Right atrium auricular region (tissue), 2 donors: Measurements from ENCODE around the gene CCN6. TPM values are rescaled to one million over a fixed set of nuclear protein-coding genes. Genes with fewer than 3 reads are reported as not detected.

Source experiments
- DNase-seq: peaks from one replicate; pipeline ENCODE4 v3.0.0-alpha.2; 2019; ENCODE audit warnings: low spot score
- H3K27ac ChIP-seq, 2 donors: fragments of 200-600 bp; sonication (generic); 1 replicate in 1 of 2; 2 replicates in 1 of 2; pipeline ENCODE4 v1.5.1; 2016 to 2019
- H3K27me3 ChIP-seq, 2 donors: fragments of 200-600 bp; sonication (generic); one replicate each; pipeline versions ENCODE4 v1.5.1 to v1.6.0; 2017 to 2019
- H3K36me3 ChIP-seq: fragments of 200-600 bp; sonication (generic); one replicate; pipeline ENCODE4 v1.5.1; 2016
- H3K4me1 ChIP-seq, 2 donors: fragments of 200-600 bp; sonication (generic); one replicate each; pipeline versions ENCODE4 v1.5.1 to v1.6.0; 2017 to 2019
- H3K4me3 ChIP-seq, 2 donors: fragments of 200-600 bp; sonication (generic); 1 replicate in 1 of 2; 2 replicates in 1 of 2; pipeline ENCODE4 v1.5.1; 2017 to 2019; ENCODE audit warnings: mild to moderate bottlenecking in 1 of 2, moderate library complexity in 1 of 2
- H3K9me3 ChIP-seq, 2 donors: fragments of 200-600 bp; sonication (generic); one replicate each; pipeline ENCODE4 v1.5.1; 2019
- total RNA-seq, 2 donors: library from RNA; depleted of rRNA; stranded (reverse); fragments of >200 nt; gene quantifications; one replicate each; pipeline ENCODE4 v1.1.0, GENCODE V29; 2016
- TF ChIP-seq, protein P1 (sequence below), 2 donors: fragments of 200-600 bp; sonication (generic); IDR thresholded peaks; one replicate each; pipeline ENCODE4 v1.5.1; 2019; ENCODE audit warnings: antibody characterized with exemption in 2 of 2

CCN6 gene
- total RNA-seq, 2 donors from 2014 or later, result not detected

DNA sequence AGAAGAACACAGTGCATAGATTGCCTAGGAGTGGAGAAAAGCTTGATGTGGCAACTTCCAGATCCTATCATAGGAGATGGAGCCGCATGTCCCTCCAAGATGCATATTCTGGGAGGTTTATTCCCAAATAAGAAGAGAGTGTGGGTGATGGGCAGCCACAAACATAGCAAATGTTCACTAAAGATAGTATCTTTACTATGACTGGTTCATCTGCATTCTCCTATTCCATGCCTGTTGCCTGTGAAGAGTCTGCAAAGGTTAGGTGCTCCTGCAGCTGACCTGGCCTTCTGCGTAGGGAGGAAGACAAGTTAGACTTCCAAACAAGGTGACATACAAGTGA is 14.5 kb upstream of the CCN6 start:
- TF ChIP-seq, protein P1, sequence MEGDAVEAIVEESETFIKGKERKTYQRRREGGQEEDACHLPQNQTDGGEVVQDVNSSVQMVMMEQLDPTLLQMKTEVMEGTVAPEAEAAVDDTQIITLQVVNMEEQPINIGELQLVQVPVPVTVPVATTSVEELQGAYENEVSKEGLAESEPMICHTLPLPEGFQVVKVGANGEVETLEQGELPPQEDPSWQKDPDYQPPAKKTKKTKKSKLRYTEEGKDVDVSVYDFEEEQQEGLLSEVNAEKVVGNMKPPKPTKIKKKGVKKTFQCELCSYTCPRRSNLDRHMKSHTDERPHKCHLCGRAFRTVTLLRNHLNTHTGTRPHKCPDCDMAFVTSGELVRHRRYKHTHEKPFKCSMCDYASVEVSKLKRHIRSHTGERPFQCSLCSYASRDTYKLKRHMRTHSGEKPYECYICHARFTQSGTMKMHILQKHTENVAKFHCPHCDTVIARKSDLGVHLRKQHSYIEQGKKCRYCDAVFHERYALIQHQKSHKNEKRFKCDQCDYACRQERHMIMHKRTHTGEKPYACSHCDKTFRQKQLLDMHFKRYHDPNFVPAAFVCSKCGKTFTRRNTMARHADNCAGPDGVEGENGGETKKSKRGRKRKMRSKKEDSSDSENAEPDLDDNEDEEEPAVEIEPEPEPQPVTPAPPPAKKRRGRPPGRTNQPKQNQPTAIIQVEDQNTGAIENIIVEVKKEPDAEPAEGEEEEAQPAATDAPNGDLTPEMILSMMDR (IDR thresholded peaks at IDR 0.05), result no peak
- peaks cover 0 to 12% of the 10 kb centered on the region in 2 donors for H3K4me1 ChIP-seq
- H3K27me3 ChIP-seq, result no peaks in the 10 kb centered on the region
- H3K27ac ChIP-seq, result peak overlapping the region; percentile 68 to 84
- no peak overlapping the region for H3K4me3 ChIP-seq
- DNase-seq, result no peak
- no peaks in the 10 kb centered on the region for H3K9me3 ChIP-seq
- no peaks in the 10 kb centered on the region for H3K36me3 ChIP-seq

DNA sequence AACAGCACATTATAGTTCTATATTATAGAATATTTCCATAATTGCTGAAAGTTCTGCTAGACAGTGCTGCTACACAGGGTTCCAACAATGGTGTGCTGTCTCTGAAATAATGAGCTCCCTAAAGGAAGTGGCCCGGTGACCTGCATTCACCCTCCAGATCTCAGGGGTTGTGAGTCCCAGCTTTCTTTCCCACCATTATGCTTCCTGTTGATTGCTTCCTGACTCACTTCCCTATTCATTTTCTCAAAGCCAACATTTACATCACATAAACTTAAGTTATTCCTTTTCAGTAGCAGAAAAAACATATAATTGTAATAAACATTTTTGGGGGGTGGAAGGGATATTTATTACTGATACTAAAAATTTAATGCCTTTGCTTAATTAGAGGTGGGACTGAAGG is 12.9 kb upstream of the CCN6 start:
- Histone ChIP-seq H3K9me3 (no peaks in the 10 kb centered on the region), H3K27ac (no peak overlapping the region), H3K4me1 (peaks cover 0 to 12% of the 10 kb centered on the region in 2 donors), H3K27me3 (no peaks in the 10 kb centered on the region), H3K4me3 (no peak overlapping the region), H3K36me3 (no peaks in the 10 kb centered on the region)
- DNase-seq, result no peak
- TF ChIP-seq, protein P1 (IDR thresholded peaks at IDR 0.05), result no peak

DNA sequence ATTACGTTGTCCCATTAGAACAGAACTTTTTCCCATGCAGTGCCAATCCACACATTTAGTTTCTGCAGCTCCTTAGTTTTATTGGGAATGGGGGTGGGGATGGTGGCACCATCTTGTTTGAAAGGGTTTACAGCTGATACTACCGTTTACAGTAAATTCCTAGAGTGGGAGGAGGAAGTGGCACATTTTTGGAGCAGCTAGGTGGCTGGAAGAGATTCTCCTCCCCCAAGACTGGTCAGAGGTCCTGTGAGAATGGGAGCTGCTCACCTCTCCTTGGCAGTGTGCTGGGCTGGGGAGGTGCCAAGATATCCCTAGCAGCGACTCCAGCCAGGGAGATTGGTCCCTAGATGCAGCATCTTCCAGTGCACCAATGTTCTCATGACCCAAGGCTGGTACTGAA is 12.4 kb upstream of the CCN6 start:
- Histone ChIP-seq H3K27me3 (no peaks in the 10 kb centered on the region), H3K36me3 (no peaks in the 10 kb centered on the region), H3K4me3 (no peak overlapping the region), H3K27ac (no peak overlapping the region), H3K4me1 (peaks cover 0 to 12% of the 10 kb centered on the region in 2 donors), H3K9me3 (no peaks in the 10 kb centered on the region)
- no peak for DNase-seq
- TF ChIP-seq, protein P1 (IDR thresholded peaks at IDR 0.05), result no peak

DNA sequence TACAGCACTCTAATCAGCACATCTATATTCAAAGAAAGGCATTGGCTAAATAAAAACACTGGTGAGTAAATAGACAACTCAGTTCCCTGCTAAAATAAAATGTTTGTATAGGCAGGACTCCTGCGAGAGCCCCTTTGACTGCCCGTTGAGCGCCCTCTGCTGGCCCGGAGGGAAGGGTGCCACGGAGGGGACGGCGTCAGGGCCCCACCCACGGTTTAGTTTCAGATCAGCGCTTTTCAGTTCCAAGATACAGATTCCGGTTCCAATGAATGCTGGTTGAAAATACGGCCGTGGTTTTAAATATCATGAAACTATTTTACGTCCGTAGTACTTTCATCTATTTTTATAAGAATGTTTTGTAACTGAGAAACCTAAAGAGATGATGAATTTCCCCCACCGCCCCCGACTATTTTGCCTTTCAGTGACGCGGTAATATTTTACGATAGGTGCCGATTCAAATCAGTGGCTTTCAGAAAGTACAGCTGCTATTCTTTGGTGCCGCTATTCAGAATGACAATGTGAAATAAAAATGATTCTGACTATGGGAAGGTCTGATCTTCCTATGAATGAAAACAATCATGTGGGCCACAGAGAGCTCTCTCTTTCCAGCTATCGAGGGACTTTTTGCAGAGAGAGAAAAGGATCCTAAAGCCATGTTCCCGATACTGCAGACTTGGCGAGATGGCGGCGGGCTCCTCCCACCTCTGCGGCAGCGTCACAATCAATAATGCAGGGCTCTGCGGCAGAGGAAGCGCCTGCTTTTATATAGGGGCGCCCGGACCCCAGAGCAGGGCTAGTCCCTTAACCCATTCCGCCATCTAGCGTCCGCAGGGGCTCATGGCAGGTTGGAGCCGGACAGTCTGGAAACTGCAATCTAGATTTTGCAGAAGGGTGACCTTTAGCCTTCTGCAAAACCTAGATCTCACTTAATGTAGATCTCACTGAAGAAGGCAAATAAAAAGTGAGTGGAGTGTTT is 10.6 kb upstream of the CCN6 start:
- Histone ChIP-seq H3K27me3 (no peaks in the 10 kb centered on the region), H3K27ac (peak overlapping the region; percentile 77 to 80), H3K4me3 (peak overlapping the region; percentile 44 to 62), H3K4me1 (peaks cover 0 to 2% of the 10 kb centered on the region in 2 donors), H3K36me3 (no peaks in the 10 kb centered on the region), H3K9me3 (no peaks in the 10 kb centered on the region)
- TF ChIP-seq, protein P1 (IDR thresholded peaks at IDR 0.05), result peak; percentile 89 to 96
- DNase-seq, result peak; percentile 91

DNA sequence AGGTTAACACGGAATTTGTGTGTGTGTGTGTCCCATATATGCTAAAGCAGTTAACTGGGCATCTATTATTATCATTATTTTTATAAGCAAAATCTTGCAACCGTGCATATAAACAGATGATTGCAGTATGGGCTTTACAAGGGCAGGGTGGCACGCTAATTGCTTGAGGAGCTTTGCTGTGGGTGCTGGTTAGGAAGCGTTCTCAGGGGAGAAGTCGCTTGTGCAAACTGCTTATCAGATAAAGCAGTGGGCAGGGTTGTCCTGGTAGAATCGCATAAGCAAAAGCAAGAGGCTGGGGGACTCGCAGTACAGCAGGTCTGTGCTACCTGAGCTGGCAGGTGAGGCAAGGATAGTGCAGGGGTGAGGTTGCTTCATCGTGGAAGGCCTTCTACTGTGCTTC is 9.7 kb upstream of the CCN6 start:
- TF ChIP-seq, protein P1 (IDR thresholded peaks at IDR 0.05), result no peak
- no peaks in the 10 kb centered on the region for H3K36me3 ChIP-seq
- H3K9me3 ChIP-seq, result no peaks in the 10 kb centered on the region
- no peak overlapping the region for H3K4me3 ChIP-seq
- H3K27ac ChIP-seq, result no peak overlapping the region
- no peak for DNase-seq
- H3K27me3 ChIP-seq, result no peaks in the 10 kb centered on the region
- no peaks in the 10 kb centered on the region for H3K4me1 ChIP-seq
